ENCODE results near the gene RNF149. TPM values are rescaled to one million over a fixed set of nuclear protein-coding genes. Genes with fewer than 3 reads are reported as not detected.

RNF149 gene
- total RNA-seq, 6 experiments from 2014 or later: 24.6 to 33.4 (median 26.0) TPM

DNA sequence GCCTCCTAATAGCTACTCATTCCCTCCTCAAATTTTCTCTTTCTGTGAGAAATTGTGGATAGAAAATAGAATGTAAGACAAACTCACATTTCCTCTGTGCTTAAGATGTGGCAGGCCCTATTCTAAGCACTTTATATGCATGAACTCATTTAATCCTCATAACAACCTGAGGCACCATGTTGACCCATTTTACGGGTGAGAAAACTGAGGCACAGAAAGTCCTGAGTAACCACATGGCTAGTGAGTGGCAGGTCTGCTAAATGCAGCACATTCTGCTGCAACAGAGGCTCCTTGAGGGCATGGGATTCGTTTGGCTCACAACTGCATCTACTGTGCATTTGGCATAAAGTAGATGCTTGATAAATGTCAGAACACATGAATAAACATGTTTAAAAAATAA is 22.7 kb upstream of the RNF149 start:
- TF ChIP-seq, protein P1, sequence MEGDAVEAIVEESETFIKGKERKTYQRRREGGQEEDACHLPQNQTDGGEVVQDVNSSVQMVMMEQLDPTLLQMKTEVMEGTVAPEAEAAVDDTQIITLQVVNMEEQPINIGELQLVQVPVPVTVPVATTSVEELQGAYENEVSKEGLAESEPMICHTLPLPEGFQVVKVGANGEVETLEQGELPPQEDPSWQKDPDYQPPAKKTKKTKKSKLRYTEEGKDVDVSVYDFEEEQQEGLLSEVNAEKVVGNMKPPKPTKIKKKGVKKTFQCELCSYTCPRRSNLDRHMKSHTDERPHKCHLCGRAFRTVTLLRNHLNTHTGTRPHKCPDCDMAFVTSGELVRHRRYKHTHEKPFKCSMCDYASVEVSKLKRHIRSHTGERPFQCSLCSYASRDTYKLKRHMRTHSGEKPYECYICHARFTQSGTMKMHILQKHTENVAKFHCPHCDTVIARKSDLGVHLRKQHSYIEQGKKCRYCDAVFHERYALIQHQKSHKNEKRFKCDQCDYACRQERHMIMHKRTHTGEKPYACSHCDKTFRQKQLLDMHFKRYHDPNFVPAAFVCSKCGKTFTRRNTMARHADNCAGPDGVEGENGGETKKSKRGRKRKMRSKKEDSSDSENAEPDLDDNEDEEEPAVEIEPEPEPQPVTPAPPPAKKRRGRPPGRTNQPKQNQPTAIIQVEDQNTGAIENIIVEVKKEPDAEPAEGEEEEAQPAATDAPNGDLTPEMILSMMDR (IDR thresholded peaks at IDR 0.05): no peak
- no peak for DNase-seq
- H3K27me3 Mint-ChIP-seq (ENCODE audit: insufficient read depth): no peaks in the 10 kb centered on the region
- H3K4me3 Mint-ChIP-seq: no peak overlapping the region
- no peak overlapping the region for H3K27ac Mint-ChIP-seq
- no peaks in the 10 kb centered on the region for H3K4me1 Mint-ChIP-seq (ENCODE audit: low read depth)
- no peaks in the 10 kb centered on the region for H3K36me3 Mint-ChIP-seq (ENCODE audit: low read depth)
- H3K9me3 Mint-ChIP-seq: no peaks in the 10 kb centered on the region

DNA sequence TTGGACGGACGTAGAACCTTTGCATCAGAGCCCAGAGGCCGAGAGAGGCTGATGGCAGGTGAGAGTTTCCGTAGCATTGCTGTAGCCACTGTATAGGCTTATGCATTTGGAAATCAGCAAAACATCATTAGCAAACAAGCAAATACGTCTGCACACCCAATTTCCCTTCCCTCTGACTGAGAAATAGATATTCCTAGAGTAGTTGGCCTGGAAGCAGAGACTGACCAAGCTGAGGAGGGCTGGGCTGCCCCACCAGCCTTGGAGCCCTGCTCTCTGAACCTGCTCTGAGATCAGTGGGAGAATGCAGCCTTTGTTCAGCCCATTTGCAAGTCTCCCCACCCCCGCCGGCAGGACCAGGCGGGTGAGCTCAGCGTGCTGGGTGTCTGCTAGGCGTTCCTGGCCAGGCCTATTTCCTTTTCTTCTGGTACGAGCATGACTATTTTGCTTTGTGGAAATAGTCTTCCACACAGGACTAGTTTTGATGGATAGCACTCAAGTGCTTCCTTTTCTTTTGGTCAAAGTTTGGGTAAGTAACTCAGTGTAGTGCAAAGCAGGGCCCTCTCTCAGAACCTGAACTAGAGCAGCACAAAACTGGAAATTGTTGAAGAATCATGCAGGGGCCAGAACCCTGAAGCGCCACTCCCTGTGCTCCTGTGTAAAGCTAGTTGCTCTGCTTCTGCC is 21.9 kb upstream of the RNF149 start:
- no peak for DNase-seq

DNA sequence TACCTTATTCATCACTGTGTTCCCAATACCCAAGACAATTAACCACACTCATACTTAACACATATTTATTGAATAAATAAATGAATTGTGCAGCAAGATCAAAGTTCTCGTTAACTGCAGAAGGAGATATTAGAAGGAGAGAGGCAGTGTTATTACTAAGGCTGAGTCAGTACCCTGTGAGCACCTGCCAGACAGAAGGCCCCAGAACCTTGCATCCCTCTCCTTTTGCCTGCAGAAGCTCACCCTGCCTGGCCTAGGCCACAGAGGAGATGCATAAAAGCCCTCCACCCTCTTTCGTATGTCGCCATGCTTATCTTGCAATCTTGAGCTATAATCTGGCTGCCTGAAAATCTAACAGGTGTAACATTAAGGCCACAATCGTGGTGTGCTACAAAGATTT is 20.5 kb upstream of the RNF149 start:
- Mint-ChIP-seq H3K4me3 (no peak overlapping the region), H3K27ac (no peak overlapping the region)

More for the DNA sequence above, 21.9 kb upstream of the RNF149 start:
- TF ChIP-seq, protein P1 (IDR thresholded peaks at IDR 0.05): no peak
- no peaks in the 10 kb centered on the region for H3K4me1 Mint-ChIP-seq (ENCODE audit: low read depth)
- H3K27ac Mint-ChIP-seq: no peak overlapping the region
- no peaks in the 10 kb centered on the region for H3K27me3 Mint-ChIP-seq (ENCODE audit: insufficient read depth)
- no peak overlapping the region for H3K4me3 Mint-ChIP-seq
- no peaks in the 10 kb centered on the region for H3K36me3 Mint-ChIP-seq (ENCODE audit: low read depth)
- no peaks in the 10 kb centered on the region for H3K9me3 Mint-ChIP-seq

DNA sequence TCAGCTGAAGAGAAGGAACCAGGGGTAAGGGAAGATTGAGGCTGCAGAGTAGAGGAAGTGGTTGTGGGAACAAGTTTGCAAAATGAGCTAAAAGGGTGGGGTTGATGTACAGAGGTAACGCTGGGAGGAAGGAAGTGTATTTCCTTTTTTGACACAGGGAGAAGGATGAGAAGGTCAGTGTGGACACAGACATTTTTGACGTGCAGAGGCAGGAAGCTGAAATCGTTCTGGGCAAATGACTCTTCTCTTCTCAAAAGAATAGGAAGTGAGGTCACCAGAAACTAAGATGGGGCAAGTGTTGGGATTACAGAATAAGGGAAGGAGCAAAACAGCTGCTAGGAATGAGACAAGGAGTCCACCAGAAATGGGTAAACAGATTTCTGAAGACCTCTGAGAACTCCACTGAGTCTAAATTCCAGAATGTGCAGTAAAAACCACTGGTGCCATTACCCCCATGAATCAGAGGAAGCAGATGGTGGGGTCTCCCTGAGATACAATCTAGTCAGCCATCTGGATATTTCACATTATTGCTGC is 20.0 kb upstream of the RNF149 start:
- no peaks in the 10 kb centered on the region for H3K4me1 Mint-ChIP-seq (ENCODE audit: low read depth)
- TF ChIP-seq, protein P1 (IDR thresholded peaks at IDR 0.05): no peak
- H3K27me3 Mint-ChIP-seq (ENCODE audit: insufficient read depth): no peaks in the 10 kb centered on the region
- H3K4me3 Mint-ChIP-seq: no peak overlapping the region
- no peaks in the 10 kb centered on the region for H3K9me3 Mint-ChIP-seq
- peak; percentile 36 for DNase-seq
- H3K36me3 Mint-ChIP-seq (ENCODE audit: low read depth): no peaks in the 10 kb centered on the region
- no peak overlapping the region for H3K27ac Mint-ChIP-seq

More for the DNA sequence above, 20.5 kb upstream of the RNF149 start:
- Mint-ChIP-seq H3K4me1 (ENCODE audit: low read depth) (no peaks in the 10 kb centered on the region), H3K9me3 (no peaks in the 10 kb centered on the region), H3K27me3 (ENCODE audit: insufficient read depth) (no peaks in the 10 kb centered on the region), H3K36me3 (ENCODE audit: low read depth) (no peaks in the 10 kb centered on the region)
- TF ChIP-seq, protein P1 (IDR thresholded peaks at IDR 0.05): no peak
- no peak for DNase-seq

DNA sequence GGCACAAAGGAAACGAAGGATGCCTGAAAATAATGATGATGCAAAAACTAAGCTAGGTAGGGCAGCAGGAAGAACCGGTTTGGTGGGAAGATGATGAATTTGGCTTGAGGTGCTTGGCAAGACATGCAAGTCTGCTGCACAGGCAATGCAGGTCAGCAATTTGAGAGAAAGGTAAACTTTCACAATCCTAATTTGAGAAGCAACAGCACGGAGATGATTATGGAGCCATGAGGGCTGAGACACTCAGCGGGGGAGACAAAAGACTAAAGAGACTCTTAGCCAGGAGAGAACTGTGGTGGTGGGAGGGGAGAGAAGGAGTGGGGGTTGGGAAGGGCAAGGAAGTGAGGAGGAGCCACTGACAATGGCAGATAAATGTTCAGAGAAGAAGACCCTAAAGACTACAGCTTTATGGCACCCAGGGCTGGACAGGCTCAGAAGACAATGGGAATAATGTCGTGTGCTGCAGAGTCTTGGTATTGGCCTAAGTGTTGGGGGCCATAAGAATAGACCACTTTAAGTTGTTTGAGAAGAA is 19.4 kb upstream of the RNF149 start:
- Mint-ChIP-seq H3K36me3 (ENCODE audit: low read depth) (no peaks in the 10 kb centered on the region), H3K27ac (no peak overlapping the region), H3K9me3 (no peaks in the 10 kb centered on the region), H3K4me3 (no peak overlapping the region), H3K27me3 (ENCODE audit: insufficient read depth) (no peaks in the 10 kb centered on the region), H3K4me1 (ENCODE audit: low read depth) (no peaks in the 10 kb centered on the region)
- TF ChIP-seq, protein P1 (IDR thresholded peaks at IDR 0.05): no peak
- no peak for DNase-seq

Data from HFFc6 (cell line).